ENCODE results near the gene NECTIN1.

Gene NECTIN1

GRCh38 chr11:119754656-119755355, 25.8 kb upstream of the NECTIN1 start:
- TF ChIP-seq CTCF (IDR thresholded peaks at IDR 0.05; ENCODE audit: low read depth, low read length): no peak
- H3K4me3 ChIP-seq (replicated peaks in 1 of 2; ENCODE audit: low read depth in 2 of 2, low read length in 2 of 2): no peak overlapping the region
- DNase-seq (ENCODE audit: low read depth in 2 of 2): no peak

GRCh38 chr11:119754199-119754598, 25.2 kb upstream of the NECTIN1 start:
- DNase-seq (ENCODE audit: low read depth in 2 of 2): no peak
- TF ChIP-seq CTCF (IDR thresholded peaks at IDR 0.05; ENCODE audit: low read depth, low read length): no peak
- H3K4me3 ChIP-seq (replicated peaks in 1 of 2; ENCODE audit: low read depth in 2 of 2, low read length in 2 of 2): no peak overlapping the region

GRCh38 chr11:119752946-119753345, 23.9 kb upstream of the NECTIN1 start:
- TF ChIP-seq CTCF (IDR thresholded peaks at IDR 0.05; ENCODE audit: low read depth, low read length): no peak
- H3K4me3 ChIP-seq (replicated peaks in 1 of 2; ENCODE audit: low read depth in 2 of 2, low read length in 2 of 2): no peak overlapping the region
- DNase-seq (ENCODE audit: low read depth in 2 of 2): no peak

- no peak overlapping the region for H3K4me3 ChIP-seq (replicated peaks in 1 of 2; ENCODE audit: low read depth in 2 of 2, low read length in 2 of 2)
- DNase-seq (ENCODE audit: low read depth in 2 of 2): no peak
- no peak for TF ChIP-seq CTCF (IDR thresholded peaks at IDR 0.05; ENCODE audit: low read depth, low read length)
Measured at GRCh38 chr11:119752345-119752871, 23.4 kb upstream of the NECTIN1 start.

GRCh38 chr11:119750056-119750455, 21.1 kb upstream of the NECTIN1 start:
- DNase-seq (ENCODE audit: low read depth in 2 of 2): no peak
- no peak overlapping the region for H3K4me3 ChIP-seq (replicated peaks in 1 of 2; ENCODE audit: low read depth in 2 of 2, low read length in 2 of 2)
- TF ChIP-seq CTCF (IDR thresholded peaks at IDR 0.05; ENCODE audit: low read depth, low read length): no peak

GRCh38 chr11:119749006-119749565, 20.1 kb upstream of the NECTIN1 start:
- DNase-seq (ENCODE audit: low read depth in 2 of 2): no peak
- no peak for TF ChIP-seq CTCF (IDR thresholded peaks at IDR 0.05; ENCODE audit: low read depth, low read length)
- no peak overlapping the region for H3K4me3 ChIP-seq (replicated peaks in 1 of 2; ENCODE audit: low read depth in 2 of 2, low read length in 2 of 2)

Measured in cardiac fibroblast (primary cell).